ENCODE results near the gene GALNT6.

GALNT6 gene

DNA sequence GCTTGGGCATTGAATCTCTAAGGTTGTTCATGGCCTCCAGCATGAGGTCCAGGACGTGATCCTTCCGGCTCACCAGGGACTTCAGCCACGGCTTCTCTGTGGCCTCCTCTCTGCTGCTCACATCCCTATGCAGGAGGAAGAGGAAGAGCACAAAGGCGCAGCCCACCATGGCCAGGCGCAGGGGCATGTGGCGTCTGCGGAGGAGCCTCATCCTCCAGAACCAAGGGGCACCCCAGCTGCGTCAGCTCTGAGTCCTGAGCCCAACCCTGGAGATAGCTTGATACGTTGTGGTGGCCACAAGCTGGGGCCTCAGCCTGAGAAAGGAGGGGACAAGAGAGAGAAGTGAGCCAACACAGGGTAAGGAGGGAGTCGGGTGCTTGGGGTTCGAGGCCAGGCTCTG, 11.6 kb downstream of the GALNT6 start:
- no peak for DNase-seq

DNA sequence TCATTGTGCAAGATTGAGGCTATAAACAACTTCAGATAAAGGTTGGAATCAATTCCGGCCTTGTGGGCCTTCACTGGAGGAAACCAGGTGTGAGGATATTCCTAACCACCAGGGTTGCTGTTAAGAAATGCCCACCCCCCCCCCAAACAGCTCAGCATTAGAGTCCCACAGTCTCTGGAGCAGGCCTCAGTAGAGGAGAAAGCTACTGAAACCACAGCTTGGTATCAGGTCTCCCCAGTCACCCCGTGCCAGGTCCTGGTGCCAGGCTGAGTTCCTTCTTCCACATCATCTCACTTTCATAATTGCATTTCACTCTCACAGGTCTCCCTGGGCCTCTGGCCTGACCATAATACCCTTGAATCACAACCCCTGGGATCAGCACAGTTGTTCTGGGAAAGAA, 12.5 kb downstream of the GALNT6 start:
- no peak for DNase-seq

DNA sequence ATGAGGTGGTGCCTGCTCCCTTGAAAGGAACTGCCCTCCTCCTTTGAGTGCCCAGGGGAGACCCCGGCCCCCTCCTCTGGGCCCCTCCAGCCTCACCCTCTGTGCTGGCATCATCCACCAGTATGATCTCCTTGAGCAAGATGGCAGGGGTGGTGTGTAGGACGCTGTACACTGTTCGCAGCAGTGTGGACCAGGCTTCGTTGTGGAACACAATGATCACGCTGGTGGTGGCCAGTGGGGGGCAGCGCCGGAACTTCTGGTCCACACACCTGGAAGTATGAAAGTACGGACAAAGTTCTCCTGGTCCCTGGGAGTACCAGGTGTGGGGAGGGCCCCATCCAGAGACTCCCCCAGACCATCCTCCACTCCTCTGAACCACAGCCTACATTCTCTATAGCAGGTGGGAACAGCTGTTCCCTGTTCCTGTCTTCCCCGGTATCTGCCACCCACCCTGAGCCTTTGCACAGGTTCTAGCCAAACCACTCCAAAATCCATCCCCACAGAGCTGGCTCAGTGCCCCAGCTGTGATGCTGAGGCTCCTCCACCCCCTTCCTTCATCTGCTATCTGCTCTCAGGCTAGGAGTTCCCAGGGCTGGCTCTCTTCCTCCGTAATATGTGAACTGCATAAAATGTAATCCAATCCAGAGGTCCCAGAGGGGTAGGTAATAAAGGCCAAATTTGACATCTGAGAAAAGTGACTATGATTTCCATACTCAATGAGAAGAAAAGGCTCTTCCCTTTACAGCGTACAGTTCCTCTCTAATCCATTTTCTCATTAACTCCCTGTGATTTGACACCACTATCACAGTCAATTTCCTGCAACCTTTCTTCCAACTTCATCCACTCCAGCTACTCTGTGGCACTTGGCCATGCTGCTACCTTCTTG, 13.9 kb downstream of the GALNT6 start:
- DNase-seq: no peak

DNA sequence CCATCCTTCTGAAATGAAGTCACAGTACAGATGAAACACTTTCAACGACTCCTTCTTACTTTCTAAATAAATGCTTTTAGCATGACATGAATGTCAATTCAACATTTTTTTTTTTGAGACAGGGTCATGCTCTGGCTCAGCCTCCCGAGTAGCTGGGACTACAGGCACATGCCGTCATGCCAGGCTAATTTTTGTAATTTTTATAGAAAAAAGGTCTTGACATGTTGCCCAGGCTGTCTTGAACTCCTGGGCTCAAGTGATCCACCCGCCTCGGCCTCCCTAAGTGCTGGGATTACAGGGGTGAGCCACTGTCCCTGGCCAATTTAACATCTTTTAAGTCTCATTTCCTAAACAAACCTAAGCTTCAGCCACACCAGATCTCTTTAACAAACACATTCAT, 16.4 kb downstream of the GALNT6 start:
- DNase-seq: no peak

DNA sequence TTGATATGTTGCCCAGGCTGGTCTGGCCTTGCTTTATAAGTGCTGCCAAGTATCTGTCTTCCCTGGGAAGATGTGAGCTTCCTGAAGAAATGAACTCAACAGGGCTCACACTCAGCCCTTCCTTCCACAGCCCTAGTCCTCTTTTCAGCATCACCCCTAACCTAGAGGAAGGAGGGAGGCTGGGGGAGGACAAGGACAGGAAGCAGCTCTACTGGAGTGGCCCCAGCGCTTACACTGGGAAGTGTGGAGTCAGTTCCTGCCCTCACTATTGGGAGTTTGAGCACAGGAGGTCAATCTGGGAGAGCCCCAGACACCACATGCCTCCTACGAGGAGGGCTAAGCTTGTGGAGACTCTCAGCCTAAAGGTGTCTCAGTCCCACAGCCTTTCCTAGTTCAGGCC, 16.8 kb downstream of the GALNT6 start:
- no peak for DNase-seq

DNA sequence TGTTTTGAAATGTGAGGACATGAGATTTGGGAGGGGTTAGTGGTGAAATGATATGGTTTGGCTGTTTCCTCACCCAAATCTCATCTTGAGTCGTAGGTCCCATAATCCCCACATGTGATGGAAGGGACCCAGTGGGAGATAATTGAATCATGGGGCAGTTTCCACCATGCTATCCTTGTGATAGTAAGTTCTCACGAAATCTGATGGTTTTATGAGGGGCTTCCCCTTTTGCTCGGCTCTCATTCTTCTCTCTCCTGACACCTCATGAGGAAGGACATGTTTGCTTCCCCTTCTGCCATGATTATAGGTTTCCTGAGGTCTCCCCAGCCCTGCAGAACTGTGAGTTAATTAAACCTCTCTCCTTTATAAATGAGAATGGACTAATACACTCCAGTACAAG, 18.0 kb downstream of the GALNT6 start:
- no peak for DNase-seq

DNA sequence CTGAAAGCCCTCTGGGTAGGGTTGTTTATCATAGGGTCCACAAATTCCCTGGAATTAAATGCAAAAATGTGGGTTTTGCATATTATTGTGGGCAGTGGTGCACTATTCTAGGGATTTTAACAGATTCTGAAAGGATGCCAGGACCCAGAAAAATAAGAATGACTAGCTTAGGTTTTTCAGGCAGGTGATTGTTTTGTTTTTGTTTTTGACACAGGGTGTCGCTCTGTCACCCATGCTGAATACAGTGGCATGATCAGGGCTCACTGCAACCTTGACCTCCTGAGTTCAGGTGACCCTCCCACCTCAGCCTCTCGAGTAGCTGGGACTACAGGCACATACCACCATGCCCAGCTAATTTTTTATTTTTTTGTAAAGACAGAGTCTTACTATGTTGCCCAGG, 19.2 kb downstream of the GALNT6 start:
- no peak for DNase-seq

DNA sequence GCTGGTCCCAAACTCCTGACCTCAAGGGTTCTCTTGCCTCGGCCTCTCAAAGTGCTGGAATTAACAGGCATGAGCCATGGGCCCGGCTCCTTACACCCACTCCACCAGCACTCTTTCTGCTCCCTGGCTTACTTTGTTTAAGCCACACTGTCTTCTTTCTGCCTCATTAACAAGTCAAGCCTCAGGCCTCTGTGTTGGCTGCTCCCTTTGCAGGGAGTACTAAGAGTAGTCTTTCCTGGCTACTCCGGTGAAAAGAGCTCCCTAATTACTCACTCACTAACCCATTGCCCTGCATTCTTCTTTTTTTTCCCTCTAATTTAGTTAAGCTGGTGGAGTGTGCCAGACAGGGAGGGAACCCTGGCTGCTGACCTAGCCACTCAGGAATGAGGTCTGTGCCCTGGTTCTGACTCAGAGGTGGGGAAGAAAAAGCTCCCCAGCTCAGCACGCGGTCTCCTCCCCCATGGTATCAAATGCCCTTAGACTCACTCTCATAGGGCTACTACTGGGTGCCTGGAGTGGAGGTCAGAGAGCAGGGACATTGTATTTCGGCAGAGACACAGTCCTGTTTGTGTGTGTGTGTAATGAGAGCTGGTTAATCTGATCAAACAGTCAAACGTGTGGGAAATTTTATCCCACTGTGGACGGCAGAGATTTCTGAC, 19.8 kb downstream of the GALNT6 start:
- no peak for DNase-seq

DNA sequence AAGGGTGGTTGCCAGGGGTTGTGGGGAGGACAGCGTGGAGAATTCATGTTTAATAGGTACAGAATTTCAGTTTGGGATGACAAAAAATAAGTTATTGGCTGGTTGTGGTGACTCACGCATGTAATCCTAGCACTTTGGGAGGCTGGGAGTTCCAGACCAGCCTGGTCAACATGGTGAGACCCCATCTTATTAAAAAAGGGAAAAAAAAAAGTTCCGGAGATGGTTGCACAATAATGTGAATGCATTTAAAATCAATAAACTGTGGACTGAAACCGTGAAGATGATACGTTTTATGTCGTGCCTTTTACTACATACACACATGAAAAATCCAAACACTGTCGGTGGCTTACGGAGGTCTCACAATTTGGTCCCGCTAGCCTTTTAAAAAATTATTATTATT, 20.5 kb downstream of the GALNT6 start:
- DNase-seq: no peak

DNA sequence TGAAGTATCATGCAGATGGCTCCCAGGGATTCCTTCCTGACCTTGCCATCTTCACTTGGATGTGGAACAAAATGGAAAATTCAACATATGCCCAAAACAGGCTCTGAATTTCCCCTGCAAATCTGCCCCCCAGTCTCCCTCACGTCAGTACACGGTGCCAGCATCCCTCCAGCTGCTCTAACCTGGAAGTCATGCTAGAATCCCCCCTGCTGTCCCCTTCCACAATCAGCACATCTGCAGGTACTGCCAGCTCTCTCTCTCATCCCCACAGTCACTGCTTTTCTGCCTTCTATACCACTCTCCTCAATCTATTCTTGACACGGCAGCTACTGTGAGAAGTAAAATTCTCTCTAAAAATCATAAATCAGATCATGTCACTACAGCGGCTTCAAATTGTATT, 21.6 kb downstream of the GALNT6 start:
- no peak for DNase-seq

DNA sequence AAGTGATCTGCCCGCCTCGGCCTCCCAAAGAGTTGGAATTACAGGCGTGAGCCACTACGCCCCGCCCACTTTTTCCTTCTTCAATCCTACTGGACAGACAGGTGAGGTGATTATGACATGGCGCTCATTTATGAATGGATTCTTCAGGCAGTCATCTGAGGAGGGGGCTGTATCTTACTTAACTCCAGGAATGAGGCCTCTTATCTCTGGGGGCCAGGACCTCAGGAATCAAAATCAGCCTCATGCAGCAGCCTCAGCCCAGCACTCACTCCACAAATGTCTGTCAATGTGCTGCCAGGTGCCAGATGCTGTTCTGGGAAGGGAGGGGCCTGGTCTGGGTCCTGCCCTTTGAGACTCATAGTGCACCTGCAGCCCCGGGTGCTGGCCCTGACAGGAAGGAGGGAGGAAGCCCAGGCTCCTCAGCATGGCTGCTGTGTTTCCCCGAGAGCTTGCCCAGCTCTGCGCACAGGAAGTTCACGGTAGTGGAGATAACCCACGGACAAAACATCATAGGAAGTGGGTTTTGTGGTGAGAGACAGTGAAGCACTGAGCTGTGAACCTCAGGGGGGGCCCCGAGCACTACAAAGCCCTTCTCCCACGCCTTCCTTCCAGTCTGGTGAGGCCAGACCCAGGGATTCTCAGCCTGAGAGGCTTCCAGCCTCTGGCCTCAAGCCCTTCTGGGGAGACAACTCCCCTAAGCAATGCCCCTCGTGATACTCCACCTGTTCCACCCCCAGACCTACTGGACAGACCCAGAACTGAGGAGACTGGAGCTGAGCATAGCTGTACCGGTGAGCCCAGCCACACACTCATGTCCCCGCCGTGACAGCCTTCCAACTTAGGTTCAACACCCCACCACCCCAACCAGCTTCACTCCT, 22.3 kb downstream of the GALNT6 start:
- peak; percentile 70 for DNase-seq

DNA sequence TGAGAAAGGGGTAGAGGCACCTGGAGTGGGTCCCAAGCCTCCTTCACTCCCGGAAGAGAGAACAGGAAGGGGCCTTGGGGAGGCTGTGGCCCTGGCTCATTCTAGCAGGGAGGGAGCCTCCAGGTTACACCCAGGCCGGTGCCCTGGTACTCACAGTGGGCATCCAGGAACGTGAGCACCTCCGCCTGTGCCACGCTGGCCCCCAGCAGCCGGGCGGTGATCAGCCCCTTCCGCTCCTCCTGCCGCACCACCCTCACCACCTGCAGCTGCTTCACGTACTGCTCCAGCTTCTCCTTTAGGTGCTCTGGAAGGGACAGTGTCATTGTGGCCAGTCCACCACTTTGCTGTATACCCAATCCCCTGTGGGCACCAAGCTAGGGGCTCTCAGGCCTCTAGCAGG, 25.9 kb downstream of the GALNT6 start:
- no peak for DNase-seq

DNA sequence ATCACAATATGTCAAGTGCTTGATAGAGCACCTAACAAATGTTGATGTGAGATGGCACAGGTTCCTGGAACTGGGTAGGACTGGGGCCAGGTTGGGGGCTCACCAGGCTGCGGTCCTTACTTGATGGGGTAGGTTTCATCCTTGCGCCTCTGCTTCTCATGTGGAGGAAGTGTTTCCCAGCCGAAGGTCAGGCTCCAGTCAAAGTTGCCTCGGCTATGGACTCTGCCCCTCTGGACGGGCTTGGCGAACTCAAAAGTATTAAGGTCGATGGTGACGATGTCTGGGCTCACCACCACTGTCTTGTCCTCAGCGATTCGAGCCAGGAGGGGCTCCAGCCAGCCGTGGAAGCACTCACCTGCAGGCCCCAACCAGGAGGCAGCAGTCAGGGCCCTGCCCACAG, 27.2 kb downstream of the GALNT6 start:
- no peak for DNase-seq

DNA sequence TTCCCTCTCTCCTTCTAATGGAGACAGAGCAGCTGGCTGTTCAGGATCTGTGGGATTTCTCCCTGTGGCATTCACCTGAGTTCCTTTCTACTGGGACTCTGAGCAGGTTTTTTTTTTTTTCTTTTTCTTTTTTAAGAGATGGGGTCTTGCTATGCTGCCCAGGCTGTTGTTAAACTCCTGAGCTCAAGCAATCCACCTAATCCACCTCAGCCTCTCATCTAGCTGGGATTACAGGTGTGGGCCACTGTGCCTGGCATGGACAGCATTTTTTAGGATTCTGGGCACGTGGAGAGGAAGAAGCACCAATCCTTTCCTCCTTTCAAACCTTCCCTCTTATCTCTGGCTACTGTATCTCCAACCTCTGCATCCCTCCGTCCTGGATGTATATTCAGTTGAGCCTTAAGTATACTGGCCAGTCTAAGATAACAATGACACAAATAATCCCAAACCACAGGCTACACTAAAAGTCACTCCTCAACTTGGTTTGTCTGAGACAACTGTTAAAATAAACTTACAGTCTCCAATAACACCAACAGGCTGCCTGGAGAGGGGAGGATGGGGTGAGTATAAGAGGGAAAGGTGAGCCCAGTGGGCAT, 28.4 kb downstream of the GALNT6 start:
- DNase-seq: no peak

DNA sequence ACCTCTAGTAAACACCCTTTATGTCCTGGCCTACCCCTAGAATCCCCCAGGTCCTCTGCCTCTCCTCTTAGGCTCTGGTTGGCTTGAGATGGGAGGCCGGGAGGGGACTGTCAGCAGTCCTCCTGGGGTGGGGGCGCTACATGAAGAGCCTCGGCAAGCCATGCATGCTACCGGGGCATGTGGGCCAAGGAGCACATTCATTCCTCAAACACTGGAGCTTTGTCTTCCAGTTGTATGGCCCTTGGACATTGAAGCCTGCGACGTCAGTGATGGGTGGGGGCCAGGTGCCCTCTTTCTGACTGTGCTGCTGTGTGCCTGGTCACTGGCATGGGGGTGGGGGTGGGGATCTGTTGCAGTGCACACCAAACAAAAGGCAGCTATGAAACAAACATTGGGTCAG, 28.9 kb downstream of the GALNT6 start:
- no peak for DNase-seq

DNA sequence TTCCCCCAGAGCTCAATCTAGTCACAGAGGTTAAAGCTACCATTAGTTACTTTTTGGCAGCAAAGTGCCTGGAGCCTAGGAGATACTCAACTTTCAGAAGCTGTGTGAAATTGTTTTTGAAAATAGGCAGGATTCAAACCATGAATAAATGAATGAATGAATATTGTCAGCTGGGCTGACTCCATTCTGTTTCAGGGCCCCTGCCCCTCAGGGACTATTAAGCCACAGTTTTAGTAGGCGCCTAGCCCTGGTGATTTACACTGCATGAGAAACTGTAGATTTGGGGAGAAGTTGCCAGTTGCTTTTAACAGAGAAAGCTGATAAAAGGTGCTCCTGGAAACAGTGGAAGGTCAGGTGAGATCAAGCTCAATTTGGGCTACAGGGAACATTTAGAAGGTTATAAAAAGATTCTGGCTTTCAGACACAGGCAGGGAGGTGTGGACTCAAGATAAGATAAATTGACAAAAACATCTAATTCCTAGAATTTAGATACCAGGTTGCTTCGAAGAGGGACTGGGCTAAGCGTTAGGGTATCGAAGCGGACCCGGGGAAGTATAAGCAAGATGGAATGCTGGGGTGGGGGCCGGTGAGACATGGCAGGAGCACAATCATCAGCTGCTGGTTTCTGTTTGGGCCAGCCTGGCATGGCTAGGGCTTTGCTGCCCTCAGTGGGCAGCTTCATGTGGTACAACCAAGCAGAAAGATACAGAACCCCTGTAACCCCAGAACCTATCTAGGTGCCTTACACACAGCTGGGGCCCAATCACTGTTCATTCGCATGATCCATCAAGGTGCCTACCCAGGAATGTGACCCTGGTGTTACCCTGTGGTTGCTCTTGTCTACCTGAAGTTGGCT, 29.8 kb downstream of the GALNT6 start:
- DNase-seq: no peak

DNA sequence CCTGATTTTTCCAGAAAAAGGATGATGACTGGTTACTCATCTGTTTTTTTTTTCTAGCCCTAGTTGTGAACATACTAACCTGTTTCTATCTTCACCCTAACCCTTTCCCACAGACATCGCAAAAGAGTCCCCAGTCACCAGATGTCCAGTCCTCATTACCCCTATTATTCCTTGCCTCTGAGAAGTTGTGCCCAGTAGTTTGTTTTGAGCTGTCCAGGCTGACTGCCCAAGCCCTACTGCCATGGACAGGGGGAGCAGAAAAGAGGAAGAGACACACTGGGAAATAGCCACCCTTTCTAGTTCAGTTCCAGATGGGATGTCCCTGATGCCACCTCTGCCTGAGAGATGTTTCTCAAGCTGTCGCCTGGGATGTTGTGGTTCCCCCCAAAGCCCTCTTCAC, 30.9 kb downstream of the GALNT6 start:
- no peak for DNase-seq

DNA sequence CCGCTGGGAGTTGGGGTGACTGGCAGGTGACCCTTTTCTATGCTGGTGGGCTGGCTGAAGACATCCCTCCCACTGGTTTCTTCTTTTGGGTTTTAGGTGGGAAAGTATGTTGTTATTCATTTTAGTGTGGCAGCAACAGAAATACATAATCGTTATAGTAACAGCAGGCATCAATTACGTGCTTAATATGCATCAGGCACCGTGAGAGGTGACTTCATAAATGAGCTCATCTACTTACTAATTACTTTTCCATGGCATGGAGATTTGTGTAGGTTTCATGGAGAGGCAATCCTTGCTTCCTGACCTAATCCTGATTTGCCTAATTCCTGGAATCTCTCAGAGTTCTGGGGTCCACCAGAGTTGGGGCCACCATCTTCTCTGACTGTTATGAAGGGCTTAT, 31.4 kb downstream of the GALNT6 start:
- DNase-seq: no peak

DNA sequence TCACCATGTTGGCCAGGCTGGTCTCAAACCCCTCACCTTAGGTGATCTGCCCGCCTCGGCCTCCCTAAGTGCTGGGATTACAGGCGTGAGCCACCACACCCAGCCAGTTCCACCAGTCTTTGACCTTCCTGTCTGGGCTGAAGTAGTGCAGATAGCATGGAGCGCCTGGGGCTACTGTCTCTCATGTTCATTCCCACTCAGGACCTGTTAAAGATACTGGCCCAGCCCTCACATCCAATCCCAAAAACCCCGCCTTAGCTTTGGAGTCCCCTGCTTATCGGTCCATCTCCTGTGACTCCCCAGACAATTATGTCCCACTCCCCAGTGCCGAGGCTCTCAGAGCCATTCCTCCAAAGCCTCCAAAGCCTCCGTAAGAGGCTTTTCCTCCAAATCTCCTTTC, 32.7 kb downstream of the GALNT6 start:
- DNase-seq: no peak

DNA sequence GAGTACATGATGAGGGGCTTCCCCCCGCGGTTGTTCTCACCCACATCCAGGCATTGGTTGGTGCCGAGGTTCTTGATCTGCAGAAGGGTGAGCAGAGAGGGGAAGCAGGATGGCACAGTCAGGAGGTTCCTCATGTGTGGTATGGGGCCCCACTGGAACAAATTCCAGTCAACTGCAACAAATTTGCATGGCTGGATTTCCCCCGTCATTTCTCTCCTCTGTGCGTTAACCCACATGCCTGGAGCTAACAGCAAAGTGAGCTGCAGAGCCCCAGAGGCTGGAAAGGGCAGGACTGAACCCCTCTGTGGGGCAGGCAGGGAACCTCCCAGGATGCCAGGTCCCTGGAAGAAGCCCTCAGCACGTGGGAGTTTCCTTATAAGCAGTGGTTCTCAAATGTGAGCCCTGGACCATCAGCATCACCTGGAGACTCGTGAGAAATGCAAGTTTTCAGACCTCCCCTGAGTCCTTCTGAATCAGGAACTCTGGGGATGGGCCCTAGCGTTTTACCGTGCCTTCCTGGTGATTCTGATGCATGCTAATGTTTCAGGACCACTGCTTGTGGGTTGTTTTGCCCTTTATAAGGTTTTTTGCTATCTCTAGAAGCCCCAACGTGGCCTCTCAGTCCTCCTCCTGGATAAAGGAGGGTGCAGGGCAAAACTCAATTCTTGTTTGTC, 33.7 kb downstream of the GALNT6 start:
- DNase-seq: no peak

DNA sequence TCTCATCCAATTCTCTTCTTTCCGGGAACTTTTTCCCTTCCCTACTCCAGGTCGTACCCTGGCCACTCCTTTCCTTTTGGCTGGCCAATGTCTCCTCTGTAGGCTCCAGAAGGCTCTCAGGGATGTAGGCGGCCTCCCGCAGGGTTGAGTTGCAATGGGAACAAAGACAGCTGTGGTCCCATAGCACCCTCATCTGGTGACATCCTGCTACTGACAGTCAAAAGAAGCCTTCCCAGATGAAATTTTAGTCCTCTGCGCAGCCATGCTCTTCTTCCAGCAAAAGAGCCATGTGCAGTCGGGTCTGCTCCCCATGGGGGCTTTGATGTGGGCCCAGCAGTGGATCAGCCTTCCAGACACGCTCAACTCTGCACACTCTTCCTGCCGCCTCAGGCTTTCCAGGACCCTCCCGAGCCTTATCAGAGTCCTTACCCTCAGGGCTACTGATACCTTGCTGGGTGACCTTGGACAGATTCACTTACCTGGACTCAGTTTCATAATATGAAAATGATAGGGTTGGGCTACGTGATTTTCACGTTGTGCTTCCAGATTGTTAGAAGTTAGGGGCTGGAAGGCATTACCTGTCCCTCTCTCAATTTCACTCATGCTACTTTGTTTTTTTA, 39.2 kb downstream of the GALNT6 start:
- no peak for DNase-seq

All from activated T-cell treated with anti-CD3 and anti-CD28 coated beads for 4 hours (primary cell).